ENCODE measurements around the gene NOS1. TPM values are rescaled to one million over a fixed set of nuclear protein-coding genes. Genes with fewer than 3 reads are reported as not detected.
"Not testable (repeated sequence)": the region's sequence is repeated elsewhere in the genome, so short reads cannot be mapped to it uniquely, and the experiment has no call there.

Gene NOS1
- total RNA-seq, 4 donors from 2014 or later = 6.4 to 39.9 (median 8.9) TPM

GRCh38 chr12:117202556-117202955, 158.9 kb downstream of the NOS1 start:
- in situ Hi-C loops (cut with MboI; ENCODE audit: low sequenced_read_pairs in 4 of 4) = loop anchor here in 1 of 4 donors (25.0 kb wide), 1 partner anchor 385 kb away; no protein-coding TSS in a partner anchor
- no peak for DNase-seq
- intact Hi-C loops (cut with DNase I; ENCODE audit: low total_unique reads) = no loop called here
- no peaks in the 10 kb centered on the region for H3K4me1 ChIP-seq
- no peak for TF ChIP-seq POLR2A (IDR thresholded peaks at IDR 0.05)
- TF ChIP-seq CTCF (IDR thresholded peaks at IDR 0.05 in 4 of 5, conservative IDR thresholded peaks at IDR 0.05 in 1 of 5) = no peak
- H3K9me3 ChIP-seq = no peaks in the 10 kb centered on the region
- H3K36me3 ChIP-seq = no peaks in the 10 kb centered on the region
- no peak for ATAC-seq
- no peak overlapping the region for H3K4me3 ChIP-seq
- H3K27me3 ChIP-seq = no peaks in the 10 kb centered on the region
- no peak overlapping the region for H3K27ac ChIP-seq

- intact Hi-C loops (cut with DNase I; ENCODE audit: low total_unique reads) (no loop called here), in situ Hi-C loops (cut with MboI; ENCODE audit: low sequenced_read_pairs in 4 of 4) (loop anchor here in 1 of 4 donors (25.0 kb wide), 1 partner anchor 385 kb away; no protein-coding TSS in a partner anchor)
- Histone ChIP-seq H3K27me3 (no peaks in the 10 kb centered on the region), H3K27ac (no peak overlapping the region), H3K36me3 (no peaks in the 10 kb centered on the region), H3K9me3 (no peaks in the 10 kb centered on the region), H3K4me3 (no peak overlapping the region), H3K4me1 (no peaks in the 10 kb centered on the region)
- no peak for TF ChIP-seq POLR2A (IDR thresholded peaks at IDR 0.05)
- no peak for TF ChIP-seq CTCF (IDR thresholded peaks at IDR 0.05 in 4 of 5, conservative IDR thresholded peaks at IDR 0.05 in 1 of 5)
- ATAC-seq (no peak), DNase-seq (no peak)
These were observed 159.4 kb downstream of the NOS1 start for GRCh38 chr12:117202033-117202432.

- H3K36me3 ChIP-seq; H3K27ac ChIP-seq; H3K9me3 ChIP-seq; H3K27me3 ChIP-seq; intact Hi-C loops (cut with DNase I; ENCODE audit: low total_unique reads); H3K4me1 ChIP-seq; H3K4me3 ChIP-seq; ATAC-seq; DNase-seq: not testable (repeated sequence)
- in situ Hi-C loops (cut with MboI; ENCODE audit: low sequenced_read_pairs in 4 of 4) = loop anchor here in 1 of 4 donors (25.0 kb wide), 1 partner anchor 387 kb away; no protein-coding TSS in a partner anchor
These were observed 161.3 kb downstream of the NOS1 start for GRCh38 chr12:117199956-117200744.

- H3K4me1 ChIP-seq; ATAC-seq; in situ Hi-C loops (cut with MboI; ENCODE audit: low sequenced_read_pairs in 4 of 4); DNase-seq; H3K27me3 ChIP-seq; H3K9me3 ChIP-seq; intact Hi-C loops (cut with DNase I; ENCODE audit: low total_unique reads); H3K36me3 ChIP-seq; H3K27ac ChIP-seq; H3K4me3 ChIP-seq: not testable (repeated sequence)
These were observed 165.1 kb downstream of the NOS1 start for GRCh38 chr12:117196334-117196733.

- H3K9me3 ChIP-seq; H3K27ac ChIP-seq; DNase-seq; in situ Hi-C loops (cut with MboI; ENCODE audit: low sequenced_read_pairs in 4 of 4); H3K27me3 ChIP-seq; H3K4me3 ChIP-seq; H3K36me3 ChIP-seq; H3K4me1 ChIP-seq; intact Hi-C loops (cut with DNase I; ENCODE audit: low total_unique reads); ATAC-seq: not testable (repeated sequence)
These were observed 166.4 kb downstream of the NOS1 start for GRCh38 chr12:117195027-117195426.

GRCh38 chr12:117193903-117194302, 167.5 kb downstream of the NOS1 start:
- no peak for ATAC-seq
- in situ Hi-C loops (cut with MboI; ENCODE audit: low sequenced_read_pairs in 4 of 4) = no loop called here

GRCh38 chr12:117192581-117192980, 168.8 kb downstream of the NOS1 start:
- ATAC-seq; H3K27me3 ChIP-seq; H3K27ac ChIP-seq; H3K4me1 ChIP-seq; DNase-seq; H3K9me3 ChIP-seq; intact Hi-C loops (cut with DNase I; ENCODE audit: low total_unique reads); in situ Hi-C loops (cut with MboI; ENCODE audit: low sequenced_read_pairs in 4 of 4); H3K4me3 ChIP-seq; H3K36me3 ChIP-seq: not testable (repeated sequence)

More at GRCh38 chr12:117193903-117194302, 167.5 kb downstream of the NOS1 start:
- Histone ChIP-seq H3K4me3 (no peak overlapping the region), H3K4me1 (peaks cover 5 to 6% of the 10 kb centered on the region in 2 donors), H3K36me3 (no peaks in the 10 kb centered on the region), H3K27ac (no peak overlapping the region), H3K27me3 (no peaks in the 10 kb centered on the region), H3K9me3 (no peaks in the 10 kb centered on the region)
- DNase-seq = no peak
- intact Hi-C loops (cut with DNase I; ENCODE audit: low total_unique reads) = no loop called here
- no peak for TF ChIP-seq POLR2A (IDR thresholded peaks at IDR 0.05)
